ENCODE measurements around the gene CSNK2B. TPM values are rescaled to one million over a fixed set of nuclear protein-coding genes. Genes with fewer than 3 reads are reported as not detected.
A peak's percentile ranks its signal among the peaks of the same experiment; 100 is the strongest.

Gene CSNK2B
- total RNA-seq, 1 experiment from 2014 or later: 219 TPM

DNA sequence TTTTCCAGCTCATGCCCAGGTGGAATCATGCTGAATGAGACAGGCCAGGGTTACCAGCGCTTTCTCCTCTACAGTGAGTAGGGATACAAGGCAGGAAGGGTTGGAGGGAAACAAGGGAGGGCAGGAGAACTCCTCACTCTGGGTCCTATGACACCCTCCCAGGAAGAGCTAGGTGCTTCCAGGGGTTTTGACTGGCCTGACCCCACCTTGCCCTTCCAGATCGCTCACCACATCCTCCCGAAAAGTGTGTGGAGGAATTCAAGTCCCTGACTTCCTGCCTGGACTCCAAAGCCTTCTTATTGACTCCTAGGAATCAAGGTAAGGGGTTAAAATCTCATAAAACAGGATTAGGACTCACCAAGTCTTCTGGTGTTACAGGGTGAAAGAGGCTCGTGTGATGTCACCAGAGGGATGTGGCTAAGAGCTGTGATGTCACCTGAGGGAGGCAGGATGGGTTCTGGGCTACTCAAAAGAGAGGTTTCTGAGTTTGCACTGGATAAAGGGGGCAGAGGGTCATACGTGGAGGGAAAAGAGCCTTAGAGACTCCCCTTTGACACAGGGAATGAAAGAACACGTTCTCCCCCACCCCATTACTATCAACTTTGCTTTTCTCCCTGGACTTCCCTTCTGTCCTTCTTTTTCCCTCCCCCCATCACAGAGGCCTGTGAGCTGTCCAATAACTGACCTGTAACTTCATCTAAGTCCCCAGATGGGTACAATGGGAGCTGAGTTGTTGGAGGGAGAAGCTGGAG, 8.3 kb upstream of the CSNK2B start:
- ATAC-seq (no peak), DNase-seq (ENCODE audit: low read depth, low spot score) (no peak)
- H3K27me3 ChIP-seq (ENCODE audit: control insufficient read depth, insufficient read depth, low read length): no peaks in the 10 kb centered on the region
- H3K4me3 ChIP-seq (ENCODE audit: low read depth in 2 of 2, low read length in 2 of 2): no peak overlapping the region
- TF ChIP-seq, protein P1, sequence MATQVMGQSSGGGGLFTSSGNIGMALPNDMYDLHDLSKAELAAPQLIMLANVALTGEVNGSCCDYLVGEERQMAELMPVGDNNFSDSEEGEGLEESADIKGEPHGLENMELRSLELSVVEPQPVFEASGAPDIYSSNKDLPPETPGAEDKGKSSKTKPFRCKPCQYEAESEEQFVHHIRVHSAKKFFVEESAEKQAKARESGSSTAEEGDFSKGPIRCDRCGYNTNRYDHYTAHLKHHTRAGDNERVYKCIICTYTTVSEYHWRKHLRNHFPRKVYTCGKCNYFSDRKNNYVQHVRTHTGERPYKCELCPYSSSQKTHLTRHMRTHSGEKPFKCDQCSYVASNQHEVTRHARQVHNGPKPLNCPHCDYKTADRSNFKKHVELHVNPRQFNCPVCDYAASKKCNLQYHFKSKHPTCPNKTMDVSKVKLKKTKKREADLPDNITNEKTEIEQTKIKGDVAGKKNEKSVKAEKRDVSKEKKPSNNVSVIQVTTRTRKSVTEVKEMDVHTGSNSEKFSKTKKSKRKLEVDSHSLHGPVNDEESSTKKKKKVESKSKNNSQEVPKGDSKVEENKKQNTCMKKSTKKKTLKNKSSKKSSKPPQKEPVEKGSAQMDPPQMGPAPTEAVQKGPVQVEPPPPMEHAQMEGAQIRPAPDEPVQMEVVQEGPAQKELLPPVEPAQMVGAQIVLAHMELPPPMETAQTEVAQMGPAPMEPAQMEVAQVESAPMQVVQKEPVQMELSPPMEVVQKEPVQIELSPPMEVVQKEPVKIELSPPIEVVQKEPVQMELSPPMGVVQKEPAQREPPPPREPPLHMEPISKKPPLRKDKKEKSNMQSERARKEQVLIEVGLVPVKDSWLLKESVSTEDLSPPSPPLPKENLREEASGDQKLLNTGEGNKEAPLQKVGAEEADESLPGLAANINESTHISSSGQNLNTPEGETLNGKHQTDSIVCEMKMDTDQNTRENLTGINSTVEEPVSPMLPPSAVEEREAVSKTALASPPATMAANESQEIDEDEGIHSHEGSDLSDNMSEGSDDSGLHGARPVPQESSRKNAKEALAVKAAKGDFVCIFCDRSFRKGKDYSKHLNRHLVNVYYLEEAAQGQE (IDR thresholded peaks at IDR 0.05; ENCODE audit: insufficient read depth in 1 of 2, low read depth in 2 of 2, low read length in 1 of 2): no peak
- CTCF ChIA-PET: no interaction called here
- intact Hi-C loops (cut with micrococcal nuclease; ENCODE audit: unreplicated experiment): no loop called here
- peaks cover 24% of the 10 kb centered on the region for H3K4me1 ChIP-seq (ENCODE audit: control insufficient read depth, insufficient read depth, low read length)
- peak overlapping the region; percentile 23; the same call in 1 of the 2 replicates for H3K27ac ChIP-seq (ENCODE audit: low read length)
- in situ Hi-C loops (cut with HindIII; ENCODE audit: low pct_unique_long_range_greater_than_20kb, low sequenced_read_pairs): no loop called here
- no TSS peak for BruUV-seq (replicated peaks)
- H3K36me3 ChIP-seq (ENCODE audit: control insufficient read depth, insufficient read depth, low read length): no peaks in the 10 kb centered on the region; the same call in 1 of the 2 replicates
- POLR2A ChIA-PET: interaction anchor here (0.8 kb wide), 1 partner anchor 117 kb away, joined by 4 read pairs; no protein-coding TSS in a partner anchor
- no peaks in the 10 kb centered on the region for H3K9me3 ChIP-seq (ENCODE audit: control insufficient read depth, insufficient read depth, low read depth, low read length)

GRCh38 chr6:31658158-31658688, 7.7 kb upstream of the CSNK2B start:
- no peak overlapping the region for H3K27ac ChIP-seq (ENCODE audit: low read length)
- DNase-seq (ENCODE audit: low read depth, low spot score) (no peak), ATAC-seq (no peak)
- ChIA-PET POLR2A (no interaction called here), CTCF (no interaction called here)
- no peaks in the 10 kb centered on the region for H3K9me3 ChIP-seq (ENCODE audit: control insufficient read depth, insufficient read depth, low read depth, low read length)
- no peaks in the 10 kb centered on the region; the same call in 1 of the 2 replicates for H3K36me3 ChIP-seq (ENCODE audit: control insufficient read depth, insufficient read depth, low read length)
- no peak for TF ChIP-seq POLR2AphosphoS5 (IDR thresholded peaks at IDR 0.05; ENCODE audit: low read depth, low read length)
- TF ChIP-seq, protein P1 (IDR thresholded peaks at IDR 0.05; ENCODE audit: insufficient read depth in 1 of 2, low read depth in 2 of 2, low read length in 1 of 2): no peak
- TF ChIP-seq SIN3A (IDR thresholded peaks at IDR 0.05; ENCODE audit: borderline replicate concordance, insufficient read depth, low read depth, low read length): no peak
- TF ChIP-seq TCF7L2 (IDR thresholded peaks at IDR 0.05; ENCODE audit: low read depth, low read length): no peak
- TF ChIP-seq, protein P2, sequence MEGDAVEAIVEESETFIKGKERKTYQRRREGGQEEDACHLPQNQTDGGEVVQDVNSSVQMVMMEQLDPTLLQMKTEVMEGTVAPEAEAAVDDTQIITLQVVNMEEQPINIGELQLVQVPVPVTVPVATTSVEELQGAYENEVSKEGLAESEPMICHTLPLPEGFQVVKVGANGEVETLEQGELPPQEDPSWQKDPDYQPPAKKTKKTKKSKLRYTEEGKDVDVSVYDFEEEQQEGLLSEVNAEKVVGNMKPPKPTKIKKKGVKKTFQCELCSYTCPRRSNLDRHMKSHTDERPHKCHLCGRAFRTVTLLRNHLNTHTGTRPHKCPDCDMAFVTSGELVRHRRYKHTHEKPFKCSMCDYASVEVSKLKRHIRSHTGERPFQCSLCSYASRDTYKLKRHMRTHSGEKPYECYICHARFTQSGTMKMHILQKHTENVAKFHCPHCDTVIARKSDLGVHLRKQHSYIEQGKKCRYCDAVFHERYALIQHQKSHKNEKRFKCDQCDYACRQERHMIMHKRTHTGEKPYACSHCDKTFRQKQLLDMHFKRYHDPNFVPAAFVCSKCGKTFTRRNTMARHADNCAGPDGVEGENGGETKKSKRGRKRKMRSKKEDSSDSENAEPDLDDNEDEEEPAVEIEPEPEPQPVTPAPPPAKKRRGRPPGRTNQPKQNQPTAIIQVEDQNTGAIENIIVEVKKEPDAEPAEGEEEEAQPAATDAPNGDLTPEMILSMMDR (IDR thresholded peaks at IDR 0.05): no peak
- no peaks in the 10 kb centered on the region for H3K27me3 ChIP-seq (ENCODE audit: control insufficient read depth, insufficient read depth, low read length)
- H3K4me3 ChIP-seq (ENCODE audit: low read depth in 2 of 2, low read length in 2 of 2): peak overlapping the region in 1 of 2 experiments; percentile 99; a peak in 2 of 4 replicates
- H3K4me1 ChIP-seq (ENCODE audit: control insufficient read depth, insufficient read depth, low read length): peaks cover 24% of the 10 kb centered on the region
- in situ Hi-C loops (cut with HindIII; ENCODE audit: low pct_unique_long_range_greater_than_20kb, low sequenced_read_pairs): no loop called here
- BruUV-seq (replicated peaks): no TSS peak
- intact Hi-C loops (cut with micrococcal nuclease; ENCODE audit: unreplicated experiment): no loop called here

All from Panc1 (cell line).